Neural progenitor cell (in vitro differentiated cells): ENCODE measurements around the gene MORN5.

Experiments
- CTCF ChIP-seq: fragments of 200-600 bp; sonication (generic); IDR thresholded peaks from 2 replicates; pipeline ENCODE4 v1.5.1; 2017; ENCODE audit warnings: antibody characterized with exemption, mild to moderate bottlenecking
- EZH2 ChIP-seq: fragments of 200-600 bp; sonication (generic); IDR thresholded peaks from 2 replicates; pipeline ENCODE4 v1.6.1; 2017; ENCODE audit warnings: antibody characterized with exemption, mild to moderate bottlenecking, moderate library complexity
- EZH2phosphoT487 ChIP-seq: fragments of 200-600 bp; sonication (generic); IDR thresholded peaks from 2 replicates; pipeline ENCODE4 v1.6.1; 2017; ENCODE audit warnings: antibody characterized with exemption

GRCh38 chr9:122151267-122151828, 8.4 kb upstream of the MORN5 start:
- TF ChIP-seq CTCF (no peak), EZH2 (no peak), EZH2phosphoT487 (no peak)
